B cell (primary cell): ENCODE results near the gene STAMBPL1.

Source experiments
- CTCF ChIP-seq: fragments of 200-600 bp; IDR thresholded peaks from one replicate; pipeline ENCODE4 v1.8.0; 2022; ENCODE audit warnings: antibody characterized with exemption, mild to moderate bottlenecking
- EZH2 ChIP-seq: IDR thresholded peaks from 2 replicates; pipeline ENCODE4 v1.6.1; 2012; ENCODE audit warnings: borderline replicate concordance, low read depth, mild to moderate bottlenecking, moderate library complexity, low read length; ENCODE audit not compliant: insufficient read depth, poor library complexity, severe bottlenecking

GRCh38 chr10:88919041-88919440, 39.0 kb downstream of the STAMBPL1 start:
- TF ChIP-seq CTCF = no peak
- TF ChIP-seq EZH2 = no peak
